ENCODE measurements around the gene FBXO40. TPM values are rescaled to one million over a fixed set of nuclear protein-coding genes. Genes with fewer than 3 reads are reported as not detected.

Gene FBXO40
- polyA plus RNA-seq, 2 donors: not detected

GRCh38 chr3:121641127-121641526, 47.9 kb downstream of the FBXO40 start:
- H3K9me3 ChIP-seq (ENCODE audit: control insufficient read depth in 2 of 2, insufficient read depth in 1 of 2, low read depth in 1 of 2, low read length in 1 of 2): no peaks in the 10 kb centered on the region
- H3K27me3 ChIP-seq (ENCODE audit: control insufficient read depth in 1 of 2, insufficient read depth in 2 of 2, low read length in 2 of 2): no peaks in the 10 kb centered on the region
- 92 to 95% methylated on average over 2 of the region's 2 CpGs for WGBS, 2 donors

GRCh38 chr3:121642601-121643314, 49.6 kb downstream of the FBXO40 start:
- H3K4me3 ChIP-seq (ENCODE audit: low read depth in 1 of 2, low read length in 2 of 2): no peak overlapping the region
- H3K36me3 ChIP-seq (ENCODE audit: control insufficient read depth in 2 of 2, insufficient read depth in 2 of 2, low read length in 1 of 2): peaks cover 3% of the 10 kb centered on the region in 2 donors
- no peak overlapping the region for H3K27ac ChIP-seq (ENCODE audit: low read depth in 2 of 2, low read length in 1 of 2)
- peaks cover 0 to 3% of the 10 kb centered on the region in 2 donors for H3K4me1 ChIP-seq (ENCODE audit: control insufficient read depth in 2 of 2, insufficient read depth in 2 of 2, low read length in 1 of 2)
- H3K27me3 ChIP-seq (ENCODE audit: control insufficient read depth in 1 of 2, insufficient read depth in 2 of 2, low read length in 2 of 2): no peaks in the 10 kb centered on the region
- no peaks in the 10 kb centered on the region for H3K9me3 ChIP-seq (ENCODE audit: control insufficient read depth in 2 of 2, insufficient read depth in 1 of 2, low read depth in 1 of 2, low read length in 1 of 2)
- WGBS, 2 donors: 84% methylated on average over 9 of the region's 9 CpGs

More at GRCh38 chr3:121641127-121641526, 47.9 kb downstream of the FBXO40 start:
- Histone ChIP-seq H3K4me3 (ENCODE audit: low read depth in 1 of 2, low read length in 2 of 2) (no peak overlapping the region), H3K36me3 (ENCODE audit: control insufficient read depth in 2 of 2, insufficient read depth in 2 of 2, low read length in 1 of 2) (peaks cover 3% of the 10 kb centered on the region in 2 donors), H3K27ac (ENCODE audit: low read depth in 2 of 2, low read length in 1 of 2) (no peak overlapping the region), H3K4me1 (ENCODE audit: control insufficient read depth in 2 of 2, insufficient read depth in 2 of 2, low read length in 1 of 2) (peaks cover 0 to 3% of the 10 kb centered on the region in 2 donors)

GRCh38 chr3:121645054-121645453, 51.9 kb downstream of the FBXO40 start:
- Histone ChIP-seq H3K36me3 (ENCODE audit: control insufficient read depth in 2 of 2, insufficient read depth in 2 of 2, low read length in 1 of 2) (peaks cover 3% of the 10 kb centered on the region in 2 donors), H3K27ac (ENCODE audit: low read depth in 2 of 2, low read length in 1 of 2) (no peak overlapping the region), H3K4me1 (ENCODE audit: control insufficient read depth in 2 of 2, insufficient read depth in 2 of 2, low read length in 1 of 2) (peaks cover 0 to 3% of the 10 kb centered on the region in 2 donors), H3K9me3 (ENCODE audit: control insufficient read depth in 2 of 2, insufficient read depth in 1 of 2, low read depth in 1 of 2, low read length in 1 of 2) (no peaks in the 10 kb centered on the region), H3K27me3 (ENCODE audit: control insufficient read depth in 1 of 2, insufficient read depth in 2 of 2, low read length in 2 of 2) (no peaks in the 10 kb centered on the region), H3K4me3 (ENCODE audit: low read depth in 1 of 2, low read length in 2 of 2) (no peak overlapping the region)
- 89 to 96% methylated on average over 5 of the region's 5 CpGs for WGBS, 2 donors

- Histone ChIP-seq H3K36me3 (ENCODE audit: control insufficient read depth in 2 of 2, insufficient read depth in 2 of 2, low read length in 1 of 2) (peaks cover 3% of the 10 kb centered on the region in 2 donors), H3K4me3 (ENCODE audit: low read depth in 1 of 2, low read length in 2 of 2) (no peak overlapping the region), H3K4me1 (ENCODE audit: control insufficient read depth in 2 of 2, insufficient read depth in 2 of 2, low read length in 1 of 2) (peaks cover 0 to 3% of the 10 kb centered on the region in 2 donors), H3K27me3 (ENCODE audit: control insufficient read depth in 1 of 2, insufficient read depth in 2 of 2, low read length in 2 of 2) (no peaks in the 10 kb centered on the region), H3K27ac (ENCODE audit: low read depth in 2 of 2, low read length in 1 of 2) (peak overlapping the region in 1 of 2 donors; percentile 36), H3K9me3 (ENCODE audit: control insufficient read depth in 2 of 2, insufficient read depth in 1 of 2, low read depth in 1 of 2, low read length in 1 of 2) (no peaks in the 10 kb centered on the region)
- 41 to 49% methylated on average over 6 of the region's 6 CpGs for WGBS, 2 donors
Observed at GRCh38 chr3:121648219-121648958, 55.2 kb downstream of the FBXO40 start.

- no peaks in the 10 kb centered on the region for H3K9me3 ChIP-seq (ENCODE audit: control insufficient read depth in 2 of 2, insufficient read depth in 1 of 2, low read depth in 1 of 2, low read length in 1 of 2)
Observed at GRCh38 chr3:121649645-121650044, 56.5 kb downstream of the FBXO40 start.

GRCh38 chr3:121651684-121652083, 58.5 kb downstream of the FBXO40 start:
- no peak overlapping the region for H3K27ac ChIP-seq (ENCODE audit: low read depth in 2 of 2, low read length in 1 of 2)
- no peaks in the 10 kb centered on the region for H3K27me3 ChIP-seq (ENCODE audit: control insufficient read depth in 1 of 2, insufficient read depth in 2 of 2, low read length in 2 of 2)
- H3K9me3 ChIP-seq (ENCODE audit: control insufficient read depth in 2 of 2, insufficient read depth in 1 of 2, low read depth in 1 of 2, low read length in 1 of 2): no peaks in the 10 kb centered on the region

More at GRCh38 chr3:121649645-121650044, 56.5 kb downstream of the FBXO40 start:
- Histone ChIP-seq H3K4me3 (ENCODE audit: low read depth in 1 of 2, low read length in 2 of 2) (no peak overlapping the region), H3K27me3 (ENCODE audit: control insufficient read depth in 1 of 2, insufficient read depth in 2 of 2, low read length in 2 of 2) (no peaks in the 10 kb centered on the region), H3K36me3 (ENCODE audit: control insufficient read depth in 2 of 2, insufficient read depth in 2 of 2, low read length in 1 of 2) (peaks cover under 1 to 3% of the 10 kb centered on the region in 2 donors), H3K27ac (ENCODE audit: low read depth in 2 of 2, low read length in 1 of 2) (no peak overlapping the region), H3K4me1 (ENCODE audit: control insufficient read depth in 2 of 2, insufficient read depth in 2 of 2, low read length in 1 of 2) (peaks cover 0 to 1% of the 10 kb centered on the region in 2 donors)

GRCh38 chr3:121654493-121655385, 61.6 kb downstream of the FBXO40 start:
- no peaks in the 10 kb centered on the region for H3K4me1 ChIP-seq (ENCODE audit: control insufficient read depth in 2 of 2, insufficient read depth in 2 of 2, low read length in 1 of 2)
- no peaks in the 10 kb centered on the region for H3K9me3 ChIP-seq (ENCODE audit: control insufficient read depth in 2 of 2, insufficient read depth in 1 of 2, low read depth in 1 of 2, low read length in 1 of 2)
- H3K27me3 ChIP-seq (ENCODE audit: control insufficient read depth in 1 of 2, insufficient read depth in 2 of 2, low read length in 2 of 2): no peaks in the 10 kb centered on the region
- WGBS, 2 donors: 77 to 81% methylated on average over 6 of the region's 6 CpGs
- H3K27ac ChIP-seq (ENCODE audit: low read depth in 2 of 2, low read length in 1 of 2): no peak overlapping the region
- H3K4me3 ChIP-seq (ENCODE audit: low read depth in 1 of 2, low read length in 2 of 2): no peak overlapping the region
- no peaks in the 10 kb centered on the region for H3K36me3 ChIP-seq (ENCODE audit: control insufficient read depth in 2 of 2, insufficient read depth in 2 of 2, low read length in 1 of 2)

More at GRCh38 chr3:121651684-121652083, 58.5 kb downstream of the FBXO40 start:
- no peak overlapping the region for H3K4me3 ChIP-seq (ENCODE audit: low read depth in 1 of 2, low read length in 2 of 2)
- no peaks in the 10 kb centered on the region for H3K4me1 ChIP-seq (ENCODE audit: control insufficient read depth in 2 of 2, insufficient read depth in 2 of 2, low read length in 1 of 2)
- no peaks in the 10 kb centered on the region for H3K36me3 ChIP-seq (ENCODE audit: control insufficient read depth in 2 of 2, insufficient read depth in 2 of 2, low read length in 1 of 2)

GRCh38 chr3:121658716-121659435, 65.7 kb downstream of the FBXO40 start:
- Histone ChIP-seq H3K27me3 (ENCODE audit: control insufficient read depth in 1 of 2, insufficient read depth in 2 of 2, low read length in 2 of 2) (no peaks in the 10 kb centered on the region), H3K27ac (ENCODE audit: low read depth in 2 of 2, low read length in 1 of 2) (no peak overlapping the region), H3K9me3 (ENCODE audit: control insufficient read depth in 2 of 2, insufficient read depth in 1 of 2, low read depth in 1 of 2, low read length in 1 of 2) (no peaks in the 10 kb centered on the region), H3K4me3 (ENCODE audit: low read depth in 1 of 2, low read length in 2 of 2) (no peak overlapping the region), H3K4me1 (ENCODE audit: control insufficient read depth in 2 of 2, insufficient read depth in 2 of 2, low read length in 1 of 2) (no peaks in the 10 kb centered on the region), H3K36me3 (ENCODE audit: control insufficient read depth in 2 of 2, insufficient read depth in 2 of 2, low read length in 1 of 2) (peaks cover 0 to 6% of the 10 kb centered on the region in 2 donors)
- WGBS, 2 donors: 75 to 82% methylated on average over 6 of the region's 6 CpGs

- Histone ChIP-seq H3K27me3 (ENCODE audit: control insufficient read depth in 1 of 2, insufficient read depth in 2 of 2, low read length in 2 of 2) (no peaks in the 10 kb centered on the region), H3K27ac (ENCODE audit: low read depth in 2 of 2, low read length in 1 of 2) (no peak overlapping the region), H3K9me3 (ENCODE audit: control insufficient read depth in 2 of 2, insufficient read depth in 1 of 2, low read depth in 1 of 2, low read length in 1 of 2) (no peaks in the 10 kb centered on the region), H3K36me3 (ENCODE audit: control insufficient read depth in 2 of 2, insufficient read depth in 2 of 2, low read length in 1 of 2) (peaks cover 4 to 13% of the 10 kb centered on the region in 2 donors), H3K4me1 (ENCODE audit: control insufficient read depth in 2 of 2, insufficient read depth in 2 of 2, low read length in 1 of 2) (no peaks in the 10 kb centered on the region), H3K4me3 (ENCODE audit: low read depth in 1 of 2, low read length in 2 of 2) (peak overlapping the region in 1 of 2 donors; percentile 16)
- WGBS, 2 donors: 86 to 89% methylated on average over 3 of the region's 3 CpGs
Observed at GRCh38 chr3:121659586-121659985, 66.4 kb downstream of the FBXO40 start.

Data from esophagus (tissue), 2 donors.